Prostate gland (tissue), 2 donors: Measurements from ENCODE around the gene CES2. TPM values are rescaled to one million over a fixed set of nuclear protein-coding genes. Genes with fewer than 3 reads are reported as not detected.
A peak's percentile ranks its signal among the peaks of the same experiment; 100 is the strongest.

Experiments
- DNase-seq: peaks from one replicate; pipeline ENCODE4 v3.0.0-alpha.2; 2019; ENCODE audit warnings: low spot score
- H3K27ac ChIP-seq, 2 donors: fragments of 200-600 bp; sonication (generic); 2 replicates each; pipeline ENCODE4 v1.5.1; 2017 to 2019
- H3K27me3 ChIP-seq: fragments of 200-600 bp; sonication (generic); replicated peaks from 2 replicates; pipeline ENCODE4 v1.5.1; 2019; ENCODE audit not compliant: insufficient read depth
- H3K36me3 ChIP-seq, 2 donors: fragments of 200-600 bp; sonication (generic); 1 replicate in 1 of 2; 2 replicates in 1 of 2; pipeline versions ENCODE4 v1.5.1 to v1.8.1; 2017 to 2019
- H3K4me1 ChIP-seq: fragments of 200-600 bp; sonication (generic); replicated peaks from 2 replicates; pipeline ENCODE4 v1.5.1; 2019
- H3K4me3 ChIP-seq, 2 donors: fragments of 200-600 bp; sonication (generic); 2 replicates each; pipeline ENCODE4 v1.5.1; 2017 to 2019
- H3K9me3 ChIP-seq: fragments of 200-600 bp; sonication (generic); 2 replicates; pipeline ENCODE4 v1.5.1; 2017
- POLR2A ChIP-seq: fragments of 450-650 bp; IDR thresholded peaks from one replicate; pipeline ENCODE4 v1.6.1; 2016; ENCODE audit warnings: antibody characterized with exemption, mild to moderate bottlenecking
- POLR2AphosphoS5 ChIP-seq: sonication (generic); formaldehyde crosslinking; IDR thresholded peaks from one replicate; pipeline ENCODE4 v1.6.1; 2017; ENCODE audit warnings: antibody characterized with exemption
- WGBS: methylation state at CpG from one replicate; pipeline ENCODE4 v1.1.5; 2018; 5-methylcytosine and 5-hydroxymethylcytosine counted together
- intact Hi-C: fragments of 100-400 bp; cut with DNase I; formaldehyde crosslinking; loops from one replicate; pipeline ENCODE4 v1.14.2; 2022
- total RNA-seq, 2 donors: library from RNA; depleted of rRNA; stranded (reverse); fragments of >200 nt; gene quantifications; one replicate each; pipeline ENCODE4 v1.1.0, GENCODE V29; 2016
- TF ChIP-seq, protein P1 (sequence below), 4 experiments: fragments of 200-600 bp in 2 of 4; fragments of 450-650 bp in 2 of 4; sonication (generic) in 2 of 4; IDR thresholded peaks; 1 replicate in 3 of 4; 2 replicates in 1 of 4; pipeline ENCODE4 v1.5.1; 2016 to 2019; ENCODE audit warnings: antibody characterized with exemption in 4 of 4, mild to moderate bottlenecking in 2 of 4, moderate library complexity in 2 of 4

Gene CES2
- total RNA-seq, 2 donors from 2014 or later: 36.3 to 61.5 TPM

DNA sequence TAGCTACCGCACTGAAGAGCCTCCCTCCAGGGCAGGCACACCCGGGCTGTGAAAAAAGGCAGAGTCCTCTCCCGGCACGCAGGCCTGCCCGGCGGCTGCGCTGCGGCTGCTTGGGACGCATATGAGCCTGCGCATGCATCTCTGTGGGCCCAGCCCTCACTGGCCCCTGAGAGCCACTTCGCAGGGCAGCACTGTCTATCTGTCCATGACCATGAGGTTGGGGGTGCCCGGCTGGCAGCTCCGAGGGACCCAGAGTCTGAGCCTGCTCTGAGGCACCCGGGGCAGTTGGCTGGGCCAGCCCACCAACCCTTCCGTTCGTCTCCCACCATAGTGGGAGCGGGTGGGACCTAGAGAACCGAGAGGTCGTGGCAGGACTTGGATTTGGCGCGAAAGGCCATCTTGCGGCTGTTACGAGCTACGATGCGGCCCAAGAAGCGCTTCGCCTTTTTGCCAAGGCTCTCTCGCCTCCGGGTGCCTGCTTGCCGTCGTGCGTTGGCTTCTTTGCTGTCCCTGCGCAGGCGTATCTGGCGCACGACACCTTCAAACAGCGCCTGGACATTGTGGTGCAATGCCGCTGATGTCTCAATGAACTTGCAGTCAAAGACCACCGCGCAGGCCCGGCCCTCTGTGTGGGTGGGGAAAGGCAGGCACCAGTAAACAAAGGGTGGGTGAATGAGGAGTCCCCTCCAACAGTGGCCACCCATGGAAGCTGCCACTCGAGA, 13.4 kb upstream of the CES2 start:
- Histone ChIP-seq H3K9me3 (no peaks in the 10 kb centered on the region), H3K36me3 (no peaks in the 10 kb centered on the region), H3K4me1 (peaks cover 5% of the 10 kb centered on the region), H3K27me3 (no peaks in the 10 kb centered on the region), H3K4me3 (no peak overlapping the region), H3K27ac (no peak overlapping the region)
- DNase-seq: no peak
- intact Hi-C loops: loop anchor here (2.0 kb wide), 1 partner anchor 17 kb away; no protein-coding TSS in a partner anchor
- WGBS: 65% methylated on average over 41 of the region's 42 CpGs
- TF ChIP-seq, protein P1, sequence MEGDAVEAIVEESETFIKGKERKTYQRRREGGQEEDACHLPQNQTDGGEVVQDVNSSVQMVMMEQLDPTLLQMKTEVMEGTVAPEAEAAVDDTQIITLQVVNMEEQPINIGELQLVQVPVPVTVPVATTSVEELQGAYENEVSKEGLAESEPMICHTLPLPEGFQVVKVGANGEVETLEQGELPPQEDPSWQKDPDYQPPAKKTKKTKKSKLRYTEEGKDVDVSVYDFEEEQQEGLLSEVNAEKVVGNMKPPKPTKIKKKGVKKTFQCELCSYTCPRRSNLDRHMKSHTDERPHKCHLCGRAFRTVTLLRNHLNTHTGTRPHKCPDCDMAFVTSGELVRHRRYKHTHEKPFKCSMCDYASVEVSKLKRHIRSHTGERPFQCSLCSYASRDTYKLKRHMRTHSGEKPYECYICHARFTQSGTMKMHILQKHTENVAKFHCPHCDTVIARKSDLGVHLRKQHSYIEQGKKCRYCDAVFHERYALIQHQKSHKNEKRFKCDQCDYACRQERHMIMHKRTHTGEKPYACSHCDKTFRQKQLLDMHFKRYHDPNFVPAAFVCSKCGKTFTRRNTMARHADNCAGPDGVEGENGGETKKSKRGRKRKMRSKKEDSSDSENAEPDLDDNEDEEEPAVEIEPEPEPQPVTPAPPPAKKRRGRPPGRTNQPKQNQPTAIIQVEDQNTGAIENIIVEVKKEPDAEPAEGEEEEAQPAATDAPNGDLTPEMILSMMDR (IDR thresholded peaks at IDR 0.05): no peak
- TF ChIP-seq POLR2AphosphoS5 (no peak), POLR2A (no peak)

DNA sequence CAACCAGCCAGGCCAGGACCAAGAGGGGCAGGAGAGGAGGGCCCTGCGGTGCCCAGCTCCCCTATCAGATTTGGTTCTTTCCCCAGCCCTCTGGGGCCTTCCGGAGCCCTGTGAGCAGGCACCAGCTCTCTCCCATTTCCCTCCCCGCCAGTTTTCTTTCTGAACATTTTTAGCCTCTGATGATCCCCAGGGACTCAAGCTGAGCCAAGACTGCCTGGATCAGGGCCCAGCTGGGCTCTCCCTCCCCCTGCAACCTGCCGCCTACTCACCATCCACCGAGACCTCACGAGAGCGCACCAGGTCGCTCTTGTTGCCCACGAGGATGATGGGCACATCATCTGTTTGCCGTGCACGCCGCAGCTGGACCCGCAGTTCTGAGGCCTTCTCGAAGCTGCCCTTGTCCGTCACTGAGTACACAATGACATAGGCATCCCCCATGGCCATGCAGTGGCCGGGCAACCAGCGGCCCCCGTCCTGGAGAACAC, 12.0 kb upstream of the CES2 start:
- TF ChIP-seq POLR2AphosphoS5 (peak; percentile 19), POLR2A (no peak)
- TF ChIP-seq, protein P1 (IDR thresholded peaks at IDR 0.05): no peak
- no peaks in the 10 kb centered on the region for H3K27me3 ChIP-seq
- H3K36me3 ChIP-seq: no peaks in the 10 kb centered on the region
- peak overlapping the region; percentile 30 to 51 for H3K27ac ChIP-seq
- 41% methylated on average over 18 of the region's 18 CpGs for WGBS
- H3K4me1 ChIP-seq: peaks cover 5% of the 10 kb centered on the region
- DNase-seq: no peak
- intact Hi-C loops: loop anchor here (2.0 kb wide), 1 partner anchor 18 kb away; no protein-coding TSS in a partner anchor
- peak overlapping the region in 1 of 2 donors; percentile 3 for H3K4me3 ChIP-seq
- H3K9me3 ChIP-seq: no peaks in the 10 kb centered on the region

DNA sequence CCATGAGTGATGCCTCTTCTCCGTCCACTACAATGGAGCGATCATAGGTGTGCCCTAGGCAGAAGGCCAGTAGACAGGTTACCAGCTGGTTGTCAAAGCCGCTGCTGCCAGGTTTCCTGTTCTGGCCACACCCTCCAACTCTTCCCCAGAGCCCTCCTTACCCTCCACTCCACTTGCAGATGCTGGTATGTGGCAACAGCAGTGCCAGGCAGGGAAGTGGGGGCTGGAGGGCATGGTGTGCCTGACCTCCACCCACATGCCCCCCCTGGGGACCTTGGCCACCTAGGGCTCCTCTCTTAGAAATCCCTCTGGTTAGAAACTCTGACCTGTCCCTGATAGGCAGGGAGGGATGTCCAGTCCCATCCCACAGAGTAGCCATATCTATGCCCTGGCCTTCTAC, 11.4 kb upstream of the CES2 start:
- Histone ChIP-seq H3K4me1 (peaks cover 5% of the 10 kb centered on the region), H3K4me3 (peak overlapping the region in 1 of 2 donors; percentile 3), H3K36me3 (no peaks in the 10 kb centered on the region), H3K27me3 (no peaks in the 10 kb centered on the region), H3K27ac (peak overlapping the region in 1 of 2 donors; percentile 51), H3K9me3 (no peaks in the 10 kb centered on the region)
- no peak for TF ChIP-seq POLR2AphosphoS5
- TF ChIP-seq POLR2A: no peak
- TF ChIP-seq, protein P1 (IDR thresholded peaks at IDR 0.05): no peak
- intact Hi-C loops: loop anchor here (2.0 kb wide), 1 partner anchor 19 kb away; no protein-coding TSS in a partner anchor
- WGBS: 71% methylated on average over 3 of the region's 3 CpGs
- no peak for DNase-seq

DNA sequence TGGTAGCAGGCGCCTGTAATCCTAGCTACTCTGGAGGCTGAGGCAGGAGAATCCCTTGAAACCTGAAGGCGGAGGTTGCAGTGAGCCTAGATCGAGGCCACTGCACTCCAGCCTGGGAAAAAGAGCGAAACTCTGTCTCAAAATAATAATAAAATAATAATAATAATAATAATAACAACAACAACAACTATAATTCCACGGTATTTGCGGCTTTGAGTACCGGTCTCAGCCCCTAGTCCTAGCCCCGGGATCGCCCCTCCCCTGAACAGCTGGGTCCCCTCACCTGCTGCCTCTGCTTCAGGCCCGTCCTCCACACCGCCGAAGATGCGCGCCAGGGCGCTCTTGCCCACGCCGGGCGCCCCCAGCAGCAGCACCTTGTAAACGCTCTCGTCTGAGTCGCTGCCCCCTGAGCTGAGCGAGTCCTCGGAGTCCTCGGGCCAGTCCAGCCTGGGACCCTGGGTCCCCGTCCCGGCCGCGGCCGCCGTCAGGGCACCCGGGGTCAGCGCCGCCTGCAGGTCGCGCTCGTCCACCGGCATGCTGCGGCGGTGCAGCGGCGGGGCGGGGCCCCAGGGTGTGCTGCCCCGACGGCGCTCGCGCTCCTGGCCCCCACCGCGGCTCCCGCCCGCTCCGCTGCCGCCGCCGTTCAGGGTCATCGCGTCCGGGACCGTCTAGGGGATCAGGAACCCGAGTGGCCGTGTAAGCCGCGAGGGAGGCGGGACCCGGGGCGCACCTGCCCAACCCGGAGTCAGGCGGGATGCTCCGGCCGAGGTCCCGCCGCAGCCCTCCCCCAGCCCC, 10.6 kb upstream of the CES2 start:
- WGBS: 11% methylated on average over 43 of the region's 72 CpGs
- H3K4me1 ChIP-seq: peaks cover 5% of the 10 kb centered on the region
- no peaks in the 10 kb centered on the region for H3K27me3 ChIP-seq
- intact Hi-C loops: loop anchor here (1.0 kb wide), 1 partner anchor 26 kb away; no protein-coding TSS in a partner anchor
- no peaks in the 10 kb centered on the region for H3K9me3 ChIP-seq
- H3K27ac ChIP-seq: peak overlapping the region; percentile 56 to 68
- no peaks in the 10 kb centered on the region for H3K36me3 ChIP-seq
- TF ChIP-seq, protein P1 (IDR thresholded peaks at IDR 0.05): peak in 3 of 4 experiments; percentile 12 to 51 (median 36)
- TF ChIP-seq POLR2AphosphoS5 (no peak), POLR2A (no peak)
- peak overlapping the region; percentile 31 to 36 for H3K4me3 ChIP-seq
- DNase-seq: no peak
